IMR-90 (cell line): ENCODE measurements around the gene SNAPC4. TPM values are rescaled to one million over a fixed set of nuclear protein-coding genes. Genes with fewer than 3 reads are reported as not detected.
A peak's percentile ranks its signal among the peaks of the same experiment; 100 is the strongest.

Experiments
- ATAC-seq: fragments of 200-7000 bp; cut with Tn5 transposase; 2 replicates; pipeline ENCODE4 v1.9.1; 2020; ENCODE audit warnings: low read depth, mild to moderate bottlenecking, moderate library complexity
- BruUV-seq: library from RNA; stranded (reverse); fragments of 400-500 nt; replicated peaks from 2 replicates; lab custom pipeline; 2021; lab: Mats Ljungman, UMichigan
- CTCF ChIA-PET: fragments of 300-600 bp; formaldehyde crosslinking; extraction: SDS; loops from one replicate; lab custom pipeline; 2021; ENCODE audit warnings: antibody characterized with exemption; lab: Yijun Ruan, JAX
- POLR2A ChIA-PET: fragments of 300-600 bp; sonication (Branson Sonifier 250); formaldehyde crosslinking; loops from one replicate; lab custom pipeline; 2022; ENCODE audit warnings: antibody characterized with exemption; ENCODE audit not compliant: unreplicated experiment; lab: Charles Lee
- DNase-seq: peaks from one replicate; pipeline ENCODE4 v3.0.0; 2013
- H2AFZ ChIP-seq: replicated peaks from 2 replicates; pipeline ENCODE3; 2013; ENCODE audit warnings: low read length, mild to moderate bottlenecking; ENCODE audit not compliant: poor library complexity
- H2AK5ac ChIP-seq: 2 replicates; pipeline ENCODE4 v1.6.1; 2013; ENCODE audit warnings: low read depth, low read length, inconsistent platforms
- H2AK9ac ChIP-seq: replicated peaks from 2 replicates; pipeline ENCODE3; 2013; ENCODE audit warnings: mild to moderate bottlenecking, low read depth, low read length, moderate library complexity; ENCODE audit not compliant: poor library complexity
- H2BK120ac ChIP-seq: 2 replicates; pipeline ENCODE4 v1.6.1; 2013; ENCODE audit warnings: low read depth, low read length, inconsistent platforms
- H2BK15ac ChIP-seq: 3 replicates; pipeline ENCODE4 v1.6.1; 2013; ENCODE audit warnings: low read depth, low read length, inconsistent platforms
- H2BK20ac ChIP-seq: 2 replicates; pipeline ENCODE4 v1.6.1; 2013; ENCODE audit warnings: low read depth, mild to moderate bottlenecking, inconsistent platforms, low read length, moderate library complexity
- H2BK5ac ChIP-seq: 2 replicates; pipeline ENCODE4 v1.6.1; 2013; ENCODE audit warnings: mild to moderate bottlenecking, low read depth, low read length, inconsistent platforms; ENCODE audit not compliant: poor library complexity, severe bottlenecking
- H3K14ac ChIP-seq: replicated peaks from 2 replicates; pipeline ENCODE4 v1.6.1; 2013; ENCODE audit warnings: low read depth, low read length, inconsistent platforms
- H3K18ac ChIP-seq: 2 replicates; pipeline ENCODE4 v1.6.1; 2013; ENCODE audit warnings: low read depth, low read length, control low read depth
- H3K23ac ChIP-seq: 2 replicates; pipeline ENCODE4 v1.6.1; 2013; ENCODE audit warnings: low read depth, low read length, inconsistent platforms
- H3K27ac ChIP-seq: 2 replicates; pipeline ENCODE4 v1.5.1; 2013; ENCODE audit warnings: mild to moderate bottlenecking, control low read depth, low read length; ENCODE audit not compliant: insufficient read depth
- H3K27me3 ChIP-seq: 2 replicates; pipeline ENCODE4 v1.6.1; 2013; ENCODE audit warnings: low read length; ENCODE audit not compliant: control insufficient read depth, insufficient read depth
- H3K36me3 ChIP-seq: 2 replicates; pipeline ENCODE4 v1.6.1; 2013; ENCODE audit warnings: low read length, mixed read lengths; ENCODE audit not compliant: control insufficient read depth, insufficient read depth
- H3K4ac ChIP-seq: 2 replicates; pipeline ENCODE4 v1.6.1; 2013; ENCODE audit warnings: low read depth, low read length, inconsistent platforms
- H3K4me1 ChIP-seq: 2 replicates; pipeline ENCODE4 v1.6.1; 2013; ENCODE audit warnings: low read length, mixed read lengths; ENCODE audit not compliant: control insufficient read depth, insufficient read depth
- H3K4me2 ChIP-seq: 2 replicates; pipeline ENCODE4 v1.6.1; 2013; ENCODE audit warnings: low read depth, mild to moderate bottlenecking, control low read depth, low read length, moderate library complexity
- H3K4me3 ChIP-seq: 2 replicates; pipeline ENCODE4 v1.5.1; 2013; ENCODE audit warnings: low read depth, mild to moderate bottlenecking, control low read depth, low read length, moderate library complexity; ENCODE audit not compliant: insufficient read depth
- H3K56ac ChIP-seq: 2 replicates; pipeline ENCODE4 v1.6.1; 2013; ENCODE audit warnings: low read length, inconsistent platforms; ENCODE audit not compliant: insufficient read depth; ENCODE audit errors: extremely low read depth
- H3K79me1 ChIP-seq, 2 experiments: 2 replicates each; pipeline ENCODE4 v1.6.1; 2013; ENCODE audit warnings: low read length in 2 of 2, inconsistent platforms in 1 of 2, low read depth in 1 of 2
- H3K9ac ChIP-seq: 2 replicates; pipeline ENCODE4 v1.6.1; 2013; ENCODE audit warnings: low read depth, low read length, control low read depth
- H3K9me1 ChIP-seq: 2 replicates; pipeline ENCODE4 v1.6.1; 2013; ENCODE audit warnings: low read length, inconsistent platforms; ENCODE audit not compliant: insufficient read depth
- H3K9me3 ChIP-seq: 2 replicates; pipeline ENCODE4 v1.6.1; 2013; ENCODE audit warnings: low read length; ENCODE audit not compliant: control insufficient read depth, insufficient read depth
- H4K20me1 ChIP-seq: 2 replicates; pipeline ENCODE4 v1.6.1; 2013; ENCODE audit warnings: low read length, inconsistent platforms; ENCODE audit not compliant: insufficient read depth
- H4K5ac ChIP-seq: 2 replicates; pipeline ENCODE4 v1.6.1; 2013; ENCODE audit warnings: mild to moderate bottlenecking, low read depth, low read length, control low read depth
- H4K8ac ChIP-seq, 2 experiments: 2 replicates each; pipeline ENCODE4 v1.6.1; 2013; ENCODE audit warnings: low read depth in 2 of 2, low read length in 2 of 2, control low read depth in 1 of 2, inconsistent platforms in 1 of 2
- H4K91ac ChIP-seq: 2 replicates; pipeline ENCODE4 v1.6.1; 2013; ENCODE audit warnings: low read depth, low read length, inconsistent platforms; ENCODE audit not compliant: insufficient read depth
- CHD1 ChIP-seq: IDR thresholded peaks from 2 replicates; pipeline ENCODE4 v1.6.1; 2012; ENCODE audit warnings: low read depth, low read length, improper control_type of control experiment
- MAZ ChIP-seq: IDR thresholded peaks from 2 replicates; pipeline ENCODE4 v1.6.1; 2012; ENCODE audit warnings: low read depth, mild to moderate bottlenecking, low read length, improper control_type of control experiment, moderate library complexity, borderline replicate concordance
- NFE2L2 ChIP-seq: fragments of 150-350 bp; IDR thresholded peaks from 2 replicates; pipeline ENCODE4 v1.6.1; 2016; ENCODE audit warnings: low read depth, mild to moderate bottlenecking, low read length
- SMC3 ChIP-seq: fragments of 150-350 bp; IDR thresholded peaks from 2 replicates; pipeline ENCODE4 v1.6.1; 2016; ENCODE audit warnings: low read depth, mild to moderate bottlenecking, antibody characterized with exemption, low read length, moderate library complexity
- WGBS, 2 experiments: methylation state at CpG; one replicate each; pipeline versions ENCODE4 v1.1.5 to v1.1.7; 2013; ENCODE audit warnings: missing lambda C conversion rate in 2 of 2; ENCODE audit not compliant: insufficient read length in 1 of 2; ENCODE audit errors: extremely low coverage in 2 of 2; 5-methylcytosine and 5-hydroxymethylcytosine counted together
- dilution Hi-C: fragments of 300-500 bp; cut with HindIII; formaldehyde crosslinking; loops from one replicate; pipeline ENCODE4 v1.14.3; 2018; ENCODE audit warnings: low sequenced_read_pairs; ENCODE audit not compliant: unreplicated experiment
- in situ Hi-C: fragments of 300-500 bp; cut with MboI; formaldehyde crosslinking; loops from 3 replicates; pipeline ENCODE4 v1.14.3; 2019; ENCODE audit warnings: low sequenced_read_pairs, inconsistent platforms, mixed read lengths
- intact Hi-C: fragments of 100-400 bp; cut with micrococcal nuclease; formaldehyde crosslinking; loops from 2 replicates; pipeline ENCODE4 v1.10.0; 2022
- polyA plus RNA-seq, 3 experiments: library from polyadenylated mRNA; depleted of rRNA; stranded (reverse); fragments of >200 nt; gene quantifications; 2 replicates each; pipeline ENCODE4 v1.2.3, GENCODE V29; 2012; ENCODE audit warnings: low replicate concordance in 1 of 3
- total RNA-seq: library from RNA; depleted of rRNA; stranded (reverse); fragments of >200 nt; gene quantifications from 2 replicates; pipeline ENCODE4 v1.2.3, GENCODE V29; 2012
- TF ChIP-seq, protein P1 (sequence below): fragments of 150-350 bp; IDR thresholded peaks from 2 replicates; pipeline ENCODE4 v1.6.1; 2017; ENCODE audit warnings: mild to moderate bottlenecking, antibody characterized with exemption, low read length, low read depth
- TF ChIP-seq, protein P2 (sequence below): fragments of 150-350 bp; IDR thresholded peaks from 2 replicates; pipeline ENCODE4 v1.6.1; 2016; ENCODE audit warnings: low read depth, mild to moderate bottlenecking, low read length, moderate library complexity, borderline replicate concordance
- TF ChIP-seq, protein P3 (sequence below): conservative IDR thresholded peaks from 2 replicates; pipeline ENCODE4 v1.5.1; 2012; ENCODE audit warnings: mild to moderate bottlenecking, low read depth, low read length, improper control_type of control experiment

Gene SNAPC4
- total and polyA plus RNA-seq, 2 of the 4 experiments (the other 2 are of a cell fraction) = 2.5 to 6.5 TPM

DNA sequence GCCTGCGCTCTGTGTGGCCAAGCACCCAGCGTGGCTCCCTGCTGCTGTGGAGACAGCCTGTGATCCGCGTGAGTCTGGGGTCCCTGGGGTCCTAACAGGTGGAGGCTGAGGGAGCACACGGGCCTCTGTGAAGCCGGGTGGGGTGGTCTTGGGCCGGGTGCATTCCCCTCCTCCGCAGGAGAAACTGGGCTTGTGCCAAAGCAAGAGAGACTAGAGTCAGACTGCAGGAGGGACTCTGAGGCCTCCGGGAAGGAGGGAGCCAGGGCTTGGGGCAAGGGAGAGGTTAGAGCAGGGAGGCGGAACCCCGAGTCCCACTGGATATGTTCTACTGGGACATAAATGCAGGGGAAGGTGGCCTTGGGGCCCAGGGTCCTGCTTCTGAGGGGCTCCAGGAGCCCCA lies 46.9 kb downstream of the SNAPC4 start (continued):
- TF ChIP-seq MAZ = no peak
- TF ChIP-seq NFE2L2 = no peak
- no peak for TF ChIP-seq SMC3

DNA sequence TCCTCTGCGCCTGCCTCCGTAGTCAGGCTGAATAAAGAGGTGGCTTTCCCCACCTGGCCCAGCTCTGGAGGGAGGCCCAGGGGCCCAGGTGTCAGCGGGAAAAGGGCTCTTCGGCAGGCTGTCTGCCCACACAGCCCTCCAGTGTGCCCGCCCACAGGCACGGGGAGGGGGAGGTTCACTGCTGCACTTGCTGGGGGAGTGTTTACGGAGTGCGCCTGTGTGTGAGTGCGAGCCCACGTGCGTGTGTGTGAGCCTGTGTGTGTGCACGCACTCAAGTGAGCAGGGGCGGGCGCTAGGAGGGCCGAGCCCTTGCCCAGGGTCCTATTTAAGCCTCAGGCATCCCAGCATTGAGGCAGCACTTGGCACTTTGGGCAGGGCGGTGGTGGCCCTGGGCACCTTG lies 47.3 kb downstream of the SNAPC4 start:
- POLR2A ChIA-PET = no interaction called here
- 0 out of 2 replicates have a peak overlapping the region, but pooled peaks have one; percentile 6 for H3K27ac ChIP-seq
- 84% methylated on average over 14 of the region's 16 CpGs; no CpG with 5 or more reads in 1 of the 2 experiments for WGBS, 2 experiments
- BruUV-seq = no TSS peak
- H3K18ac ChIP-seq = no peak overlapping the region
- DNase-seq = no peak
- ATAC-seq = no peak
- no peak overlapping the region for H4K91ac ChIP-seq
- peaks cover 23% of the 10 kb centered on the region for H3K4me1 ChIP-seq
- H3K27me3 ChIP-seq = no peaks in the 10 kb centered on the region
- no peak overlapping the region for H3K4me2 ChIP-seq
- intact Hi-C loops = no loop called here
- no peak overlapping the region for H3K4me3 ChIP-seq
- H4K20me1 ChIP-seq = peaks cover 34% of the 10 kb centered on the region
- H3K9ac ChIP-seq = no peak overlapping the region
- CTCF ChIA-PET = no interaction called here
- no peak overlapping the region for H3K14ac ChIP-seq
- H3K9me1 ChIP-seq = peaks cover 3% of the 10 kb centered on the region; the same call in 1 of the 2 replicates
- H2AK5ac ChIP-seq = no peak overlapping the region
- no peak overlapping the region for H2BK15ac ChIP-seq
- in situ Hi-C loops = no loop called here
- no peak overlapping the region for H2BK120ac ChIP-seq
- peaks cover 71% of the 10 kb centered on the region for H3K36me3 ChIP-seq
- H3K9me3 ChIP-seq = no peaks in the 10 kb centered on the region
- H3K23ac ChIP-seq = no peak overlapping the region
- no peak overlapping the region for H4K8ac ChIP-seq
- H4K5ac ChIP-seq = no peak overlapping the region
- dilution Hi-C loops = no loop called here
- no peak overlapping the region for H3K56ac ChIP-seq
- peaks cover 0 to 49% of the 10 kb centered on the region in 2 experiments; a peak in 2 of 4 replicates for H3K79me1 ChIP-seq
- TF ChIP-seq, protein P1, sequence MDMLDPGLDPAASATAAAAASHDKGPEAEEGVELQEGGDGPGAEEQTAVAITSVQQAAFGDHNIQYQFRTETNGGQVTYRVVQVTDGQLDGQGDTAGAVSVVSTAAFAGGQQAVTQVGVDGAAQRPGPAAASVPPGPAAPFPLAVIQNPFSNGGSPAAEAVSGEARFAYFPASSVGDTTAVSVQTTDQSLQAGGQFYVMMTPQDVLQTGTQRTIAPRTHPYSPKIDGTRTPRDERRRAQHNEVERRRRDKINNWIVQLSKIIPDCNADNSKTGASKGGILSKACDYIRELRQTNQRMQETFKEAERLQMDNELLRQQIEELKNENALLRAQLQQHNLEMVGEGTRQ = no peak
- TF ChIP-seq CHD1 (no peak), SMC3 (no peak)
- TF ChIP-seq, protein P2, sequence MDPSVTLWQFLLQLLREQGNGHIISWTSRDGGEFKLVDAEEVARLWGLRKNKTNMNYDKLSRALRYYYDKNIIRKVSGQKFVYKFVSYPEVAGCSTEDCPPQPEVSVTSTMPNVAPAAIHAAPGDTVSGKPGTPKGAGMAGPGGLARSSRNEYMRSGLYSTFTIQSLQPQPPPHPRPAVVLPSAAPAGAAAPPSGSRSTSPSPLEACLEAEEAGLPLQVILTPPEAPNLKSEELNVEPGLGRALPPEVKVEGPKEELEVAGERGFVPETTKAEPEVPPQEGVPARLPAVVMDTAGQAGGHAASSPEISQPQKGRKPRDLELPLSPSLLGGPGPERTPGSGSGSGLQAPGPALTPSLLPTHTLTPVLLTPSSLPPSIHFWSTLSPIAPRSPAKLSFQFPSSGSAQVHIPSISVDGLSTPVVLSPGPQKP = no peak
- TF ChIP-seq, protein P3, sequence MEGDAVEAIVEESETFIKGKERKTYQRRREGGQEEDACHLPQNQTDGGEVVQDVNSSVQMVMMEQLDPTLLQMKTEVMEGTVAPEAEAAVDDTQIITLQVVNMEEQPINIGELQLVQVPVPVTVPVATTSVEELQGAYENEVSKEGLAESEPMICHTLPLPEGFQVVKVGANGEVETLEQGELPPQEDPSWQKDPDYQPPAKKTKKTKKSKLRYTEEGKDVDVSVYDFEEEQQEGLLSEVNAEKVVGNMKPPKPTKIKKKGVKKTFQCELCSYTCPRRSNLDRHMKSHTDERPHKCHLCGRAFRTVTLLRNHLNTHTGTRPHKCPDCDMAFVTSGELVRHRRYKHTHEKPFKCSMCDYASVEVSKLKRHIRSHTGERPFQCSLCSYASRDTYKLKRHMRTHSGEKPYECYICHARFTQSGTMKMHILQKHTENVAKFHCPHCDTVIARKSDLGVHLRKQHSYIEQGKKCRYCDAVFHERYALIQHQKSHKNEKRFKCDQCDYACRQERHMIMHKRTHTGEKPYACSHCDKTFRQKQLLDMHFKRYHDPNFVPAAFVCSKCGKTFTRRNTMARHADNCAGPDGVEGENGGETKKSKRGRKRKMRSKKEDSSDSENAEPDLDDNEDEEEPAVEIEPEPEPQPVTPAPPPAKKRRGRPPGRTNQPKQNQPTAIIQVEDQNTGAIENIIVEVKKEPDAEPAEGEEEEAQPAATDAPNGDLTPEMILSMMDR = no peak
- H2BK20ac ChIP-seq = no peak overlapping the region
- peak overlapping the region; percentile 70 for H2AK9ac ChIP-seq
- H3K4ac ChIP-seq = no peak overlapping the region
- H2AFZ ChIP-seq = no peak overlapping the region
- H2BK5ac ChIP-seq = peak overlapping the region; percentile 31
